Muscle layer of duodenum (tissue), 2 donors: ENCODE data around the gene NUAK2.

Experiments
- H3K27ac ChIP-seq: one replicate; pipeline ENCODE4 v1.7.0; 2013; ENCODE audit warnings: mild to moderate bottlenecking, low read length
- H3K27me3 ChIP-seq: one replicate; pipeline ENCODE4 v1.7.0; 2013; ENCODE audit warnings: low read depth, mild to moderate bottlenecking, control low read depth, low read length
- H3K36me3 ChIP-seq, 2 donors: one replicate each; pipeline ENCODE4 v1.7.0; 2013; ENCODE audit warnings: low read length in 2 of 2, control low read depth in 1 of 2, mild to moderate bottlenecking in 1 of 2; ENCODE audit not compliant: insufficient read depth in 2 of 2, control insufficient read depth in 1 of 2
- H3K4me1 ChIP-seq, 2 donors: one replicate each; pipeline ENCODE4 v1.7.0; 2013; ENCODE audit warnings: low read length in 2 of 2, mild to moderate bottlenecking in 2 of 2, control low read depth in 1 of 2, moderate library complexity in 1 of 2; ENCODE audit not compliant: insufficient read depth in 2 of 2, control insufficient read depth in 1 of 2
- H3K4me3 ChIP-seq, 2 donors: one replicate each; pipeline ENCODE4 v1.7.0; 2013; ENCODE audit warnings: low read length in 2 of 2, low read depth in 1 of 2, mild to moderate bottlenecking in 1 of 2
- H3K9me3 ChIP-seq, 2 donors: one replicate each; pipeline ENCODE4 v1.7.0; 2013; ENCODE audit warnings: low read length in 2 of 2, control low read depth in 1 of 2, mild to moderate bottlenecking in 1 of 2; ENCODE audit not compliant: control insufficient read depth in 1 of 2
- donor health status: healthy.

The NUAK2 gene

DNA sequence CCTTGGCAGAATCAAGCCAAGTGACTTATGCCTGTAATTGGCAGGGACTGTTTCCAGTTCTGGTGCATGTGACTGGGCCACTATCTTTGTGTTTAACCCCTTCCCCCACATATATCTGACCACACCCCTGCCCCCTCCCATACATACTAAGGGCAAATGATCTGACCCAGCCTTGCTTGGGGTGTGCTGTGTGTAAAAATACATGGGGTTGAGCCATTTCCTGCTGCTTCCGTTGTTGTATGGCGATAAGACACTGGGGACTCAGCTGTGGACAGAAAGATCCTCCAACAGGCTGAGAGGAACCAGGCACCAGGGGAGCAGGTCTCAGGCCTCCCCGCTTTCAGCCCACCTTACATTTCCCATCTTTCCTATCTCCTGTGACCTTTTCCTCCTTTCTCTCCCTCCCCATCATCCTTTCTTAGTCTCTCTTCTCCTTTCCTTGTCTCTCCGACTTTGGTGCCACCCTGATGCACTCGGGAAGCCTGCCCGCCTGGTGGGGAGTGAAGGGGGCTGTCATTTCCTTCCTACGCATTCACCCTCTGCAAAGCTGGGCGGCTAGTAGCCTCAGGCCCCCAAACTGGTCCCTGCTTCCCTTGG lies 54.1 kb downstream of the NUAK2 start:
- H3K27ac ChIP-seq, result no peak overlapping the region
- peaks cover 0 to 21% of the 10 kb centered on the region in 2 donors for H3K4me1 ChIP-seq
- peaks cover 0 to 11% of the 10 kb centered on the region in 2 donors for H3K36me3 ChIP-seq
- no peaks in the 10 kb centered on the region for H3K27me3 ChIP-seq
- H3K9me3 ChIP-seq, result no peaks in the 10 kb centered on the region
- no peak overlapping the region for H3K4me3 ChIP-seq

DNA sequence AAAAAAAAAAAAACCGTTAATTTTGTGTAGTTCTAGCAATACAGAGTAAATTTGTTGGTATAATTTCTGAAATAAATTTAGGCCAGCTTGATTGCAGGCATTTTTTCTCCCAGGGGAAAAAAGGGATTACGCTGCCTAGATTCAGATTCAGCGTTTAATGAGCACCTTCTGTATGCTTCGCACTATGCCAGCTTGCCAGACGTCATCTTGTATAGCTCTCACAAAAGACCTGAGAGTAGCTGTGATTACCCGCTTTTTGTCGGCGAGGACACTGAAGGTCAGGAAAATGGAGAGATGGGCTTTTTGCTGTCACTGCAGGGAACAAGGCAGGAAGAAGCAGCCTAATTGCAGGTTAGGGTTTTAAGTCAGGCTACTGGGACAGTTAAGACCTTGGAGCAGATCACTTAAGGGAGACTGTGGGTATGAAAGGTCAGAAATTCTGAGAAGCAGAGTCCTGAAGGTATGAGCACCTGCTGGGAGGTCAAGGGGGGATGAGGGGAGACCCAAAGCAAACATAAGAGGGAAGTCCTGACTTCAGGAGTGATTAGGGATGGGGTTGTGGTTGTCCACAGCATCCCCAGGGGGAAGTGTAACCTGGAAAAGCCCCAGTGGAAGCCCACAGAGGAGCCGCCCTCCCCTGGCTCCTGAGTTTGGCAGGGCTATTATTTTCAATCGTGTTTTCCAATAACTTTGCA lies 54.8 kb downstream of the NUAK2 start:
- H3K4me3 ChIP-seq, result no peak overlapping the region
- no peaks in the 10 kb centered on the region for H3K27me3 ChIP-seq
- H3K4me1 ChIP-seq, result peaks cover 5 to 23% of the 10 kb centered on the region in 2 donors
- peaks cover 0 to 11% of the 10 kb centered on the region in 2 donors for H3K36me3 ChIP-seq
- no peak overlapping the region for H3K27ac ChIP-seq
- no peaks in the 10 kb centered on the region for H3K9me3 ChIP-seq

DNA sequence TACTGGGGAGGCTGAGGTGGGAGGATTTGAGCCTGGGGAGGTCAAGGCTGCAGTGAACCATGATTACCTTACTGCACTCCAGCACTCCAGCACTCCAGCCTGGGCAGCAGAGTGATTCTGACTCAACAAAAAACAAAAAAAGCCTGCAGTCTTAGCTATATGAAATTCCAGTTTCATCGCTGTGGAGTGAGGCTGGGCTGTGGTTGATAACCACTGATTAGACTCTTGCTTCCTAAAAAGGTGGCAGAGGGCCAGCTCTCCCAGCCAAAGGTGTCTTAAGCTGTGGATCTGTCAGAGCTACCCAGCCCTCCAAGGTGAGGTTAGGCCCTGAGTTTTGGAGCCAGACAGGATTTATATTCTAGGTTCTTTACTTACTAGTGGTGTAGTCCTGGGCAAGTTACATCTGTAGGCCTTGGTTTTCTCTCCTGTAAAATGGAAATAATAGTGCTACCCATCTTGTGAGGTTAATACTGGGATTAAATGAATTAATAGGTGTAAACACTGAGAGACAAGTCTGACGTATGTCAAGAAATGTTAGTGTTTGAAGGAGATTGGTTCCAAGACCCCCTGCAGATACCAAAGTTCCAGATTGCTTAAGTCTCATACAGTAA lies 57.9 kb downstream of the NUAK2 start:
- Histone ChIP-seq H3K4me3 (no peak overlapping the region), H3K36me3 (no peaks in the 10 kb centered on the region), H3K27ac (no peak overlapping the region), H3K4me1 (peaks cover 13 to 26% of the 10 kb centered on the region in 2 donors), H3K27me3 (no peaks in the 10 kb centered on the region), H3K9me3 (no peaks in the 10 kb centered on the region)

DNA sequence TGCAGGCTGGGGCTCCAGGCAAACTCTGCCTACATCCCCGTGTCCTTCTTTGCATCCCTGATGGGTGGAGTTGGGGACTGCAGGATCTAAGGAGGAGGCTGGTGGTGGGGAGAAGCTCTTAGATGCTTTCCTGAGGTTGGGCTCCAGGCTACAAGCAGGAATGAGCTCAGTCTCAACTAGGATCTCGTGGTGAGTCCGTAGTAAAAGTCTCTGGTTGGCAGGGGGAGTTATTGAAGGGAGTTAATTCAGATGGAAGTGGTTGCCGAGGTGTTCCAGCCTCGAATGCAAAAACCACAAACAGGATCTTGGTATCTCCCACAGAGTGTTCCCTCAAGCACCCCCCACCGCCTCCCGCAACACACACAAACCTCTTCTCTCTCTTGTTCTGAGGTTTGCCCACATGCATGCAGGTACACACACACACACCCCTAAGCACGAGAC lies 58.8 kb downstream of the NUAK2 start:
- peaks cover 13 to 35% of the 10 kb centered on the region in 2 donors for H3K4me1 ChIP-seq

DNA sequence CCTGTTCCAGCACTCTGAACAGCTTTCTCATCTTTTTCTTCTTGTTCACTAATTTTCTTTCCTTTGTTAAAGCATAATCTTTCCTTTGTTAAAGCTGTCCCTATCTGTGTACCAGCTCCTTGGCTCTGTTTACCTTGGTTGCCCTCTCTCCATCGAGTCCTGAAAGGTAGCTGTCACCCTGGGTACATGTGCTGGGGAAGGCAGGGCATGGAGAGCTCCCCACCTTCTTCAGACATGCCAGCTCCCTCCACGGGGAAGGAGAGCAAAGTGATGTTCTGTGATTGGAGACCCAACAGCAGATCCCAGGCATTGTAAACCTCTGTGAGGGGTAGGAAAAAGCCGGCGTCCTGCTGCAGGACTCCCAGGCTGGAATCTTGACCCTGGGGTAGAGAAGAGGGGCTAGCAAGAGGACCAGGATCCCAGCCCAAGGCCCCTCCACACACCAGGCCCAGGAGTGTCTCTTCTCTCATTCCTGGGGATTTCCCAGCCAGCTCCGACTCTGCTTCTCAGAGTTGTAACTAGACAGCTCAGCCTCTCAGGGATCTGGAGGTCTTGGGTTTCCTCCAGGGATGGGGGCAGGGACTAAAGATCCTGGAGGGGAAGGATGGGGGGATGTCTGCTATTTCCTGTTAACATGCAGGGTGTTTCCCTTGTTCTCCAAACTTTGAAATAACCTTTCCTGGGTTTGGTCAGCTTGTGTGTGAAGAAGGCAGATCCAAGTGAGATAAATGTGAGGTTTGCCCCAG lies 59.4 kb downstream of the NUAK2 start:
- Histone ChIP-seq H3K27ac (no peak overlapping the region), H3K9me3 (no peaks in the 10 kb centered on the region), H3K27me3 (no peaks in the 10 kb centered on the region), H3K4me3 (no peak overlapping the region), H3K4me1 (peaks cover 13 to 38% of the 10 kb centered on the region in 2 donors), H3K36me3 (no peaks in the 10 kb centered on the region)

More for the DNA sequence above, 58.8 kb downstream of the NUAK2 start:
- no peaks in the 10 kb centered on the region for H3K36me3 ChIP-seq
- no peak overlapping the region for H3K4me3 ChIP-seq
- H3K9me3 ChIP-seq, result no peaks in the 10 kb centered on the region
- no peaks in the 10 kb centered on the region for H3K27me3 ChIP-seq
- no peak overlapping the region for H3K27ac ChIP-seq

DNA sequence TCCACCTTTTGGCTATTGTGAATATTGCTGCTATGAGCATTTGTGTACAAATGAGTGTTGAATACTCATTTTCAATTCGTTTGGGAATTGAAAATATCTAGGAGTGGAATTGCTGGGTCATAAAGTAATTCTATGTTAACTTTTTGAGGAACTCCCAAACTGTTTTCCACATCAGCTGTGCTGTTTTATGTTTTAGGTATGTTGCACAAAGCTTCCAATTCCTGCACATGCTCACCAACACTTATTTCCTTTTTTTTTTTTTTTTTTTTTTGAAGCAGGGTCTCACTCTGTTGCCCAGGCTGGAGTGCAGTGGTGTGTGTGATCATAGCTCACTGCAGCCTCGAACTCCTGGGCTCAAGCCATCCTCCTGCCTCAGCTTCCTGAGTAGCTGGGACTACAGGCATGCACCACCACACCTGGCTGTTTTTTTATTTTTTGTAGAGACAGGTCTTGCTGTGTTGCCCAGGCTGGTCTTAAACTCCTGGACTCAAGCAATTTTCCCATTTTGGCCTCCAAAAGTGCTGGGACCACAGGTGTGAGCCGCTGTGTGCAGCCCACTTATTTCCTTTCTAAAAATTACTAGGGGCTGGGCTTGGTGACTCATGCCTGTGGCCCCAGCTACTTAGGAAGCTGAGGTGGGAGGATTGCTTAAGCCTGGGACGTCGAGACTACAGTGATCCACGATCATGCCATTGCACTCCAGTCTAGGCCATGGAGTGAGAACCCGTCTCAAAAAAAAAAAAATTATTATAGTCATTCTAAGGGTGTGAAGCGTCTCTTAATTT lies 60.4 kb downstream of the NUAK2 start:
- Histone ChIP-seq H3K27me3 (no peaks in the 10 kb centered on the region), H3K27ac (no peak overlapping the region), H3K9me3 (no peaks in the 10 kb centered on the region), H3K4me3 (no peak overlapping the region), H3K36me3 (no peaks in the 10 kb centered on the region), H3K4me1 (peaks cover 16 to 43% of the 10 kb centered on the region in 2 donors)

DNA sequence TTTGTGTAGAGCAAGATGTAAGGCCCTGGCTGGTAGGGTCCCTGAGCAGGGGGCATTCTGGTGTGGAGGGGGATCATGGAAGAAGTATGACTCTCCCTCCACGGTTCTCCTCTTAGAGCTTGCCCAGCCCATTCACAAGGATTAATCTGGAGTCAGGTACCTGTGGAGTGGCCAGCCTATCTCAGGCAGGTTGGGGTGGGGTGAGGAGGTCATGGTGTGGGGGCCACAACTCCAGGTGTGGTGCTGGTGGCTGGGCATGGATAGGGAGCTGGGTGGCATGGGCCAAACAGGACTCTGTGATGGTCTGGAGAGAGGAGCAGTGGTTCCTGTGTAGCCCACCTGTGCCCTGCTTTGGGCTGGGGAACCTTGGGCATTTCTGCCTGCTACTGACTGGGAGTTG lies 61.5 kb downstream of the NUAK2 start:
- Histone ChIP-seq H3K4me1 (peaks cover 16 to 50% of the 10 kb centered on the region in 2 donors), H3K27me3 (no peaks in the 10 kb centered on the region), H3K27ac (no peak overlapping the region), H3K9me3 (no peaks in the 10 kb centered on the region), H3K36me3 (no peaks in the 10 kb centered on the region), H3K4me3 (no peak overlapping the region)

DNA sequence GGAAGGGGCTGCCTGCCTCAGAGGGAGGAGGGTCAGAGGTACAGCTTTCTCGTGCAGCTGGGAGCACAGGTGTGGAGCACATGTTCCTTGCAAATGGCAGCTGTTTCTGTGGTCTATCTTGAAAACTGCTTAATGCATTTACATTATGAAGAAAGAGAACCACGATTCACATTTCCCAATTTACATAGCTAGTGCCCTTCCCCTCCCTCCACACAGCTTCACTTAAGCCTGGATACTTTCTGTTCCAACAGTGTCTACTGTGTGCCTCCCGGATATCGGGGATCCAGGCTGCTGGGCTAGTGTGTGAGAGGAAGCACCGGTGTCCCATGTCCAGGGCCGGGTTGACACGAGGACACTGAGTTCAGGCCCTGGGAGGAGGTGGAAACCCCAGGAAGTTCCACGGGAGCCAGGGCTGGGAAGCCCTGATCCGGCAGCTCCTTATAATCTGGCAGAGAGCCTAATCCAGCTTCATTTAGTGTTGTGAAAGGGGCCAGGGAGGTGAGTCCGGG lies 62.2 kb downstream of the NUAK2 start:
- H3K27ac ChIP-seq, result no peak overlapping the region
- H3K4me1 ChIP-seq, result peaks cover 16 to 50% of the 10 kb centered on the region in 2 donors
- H3K27me3 ChIP-seq, result no peaks in the 10 kb centered on the region
- no peaks in the 10 kb centered on the region for H3K9me3 ChIP-seq
- H3K36me3 ChIP-seq, result no peaks in the 10 kb centered on the region
- no peak overlapping the region for H3K4me3 ChIP-seq

DNA sequence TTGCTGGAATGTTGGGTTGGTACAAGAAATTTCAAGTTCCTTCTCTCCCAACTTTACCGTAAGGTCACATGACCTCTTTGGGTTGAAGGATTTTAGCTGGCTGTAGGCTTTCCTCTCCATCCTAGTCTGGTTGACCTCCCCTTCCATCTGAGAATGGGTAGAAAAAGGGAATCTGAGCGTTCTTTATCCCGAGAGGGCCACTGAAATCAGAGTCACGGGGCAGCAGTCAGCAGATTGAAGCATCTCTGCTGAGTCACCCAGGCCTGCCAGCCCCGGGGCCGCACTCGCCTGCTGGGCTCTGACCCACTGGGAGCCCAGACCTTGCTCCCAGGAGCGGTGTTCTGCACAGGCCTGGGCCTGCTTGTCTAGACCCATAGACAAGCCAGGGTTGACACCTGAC lies 62.8 kb downstream of the NUAK2 start:
- Histone ChIP-seq H3K36me3 (no peaks in the 10 kb centered on the region), H3K27ac (no peak overlapping the region), H3K9me3 (no peaks in the 10 kb centered on the region), H3K4me3 (no peak overlapping the region), H3K27me3 (no peaks in the 10 kb centered on the region), H3K4me1 (peaks cover 16 to 50% of the 10 kb centered on the region in 2 donors)

DNA sequence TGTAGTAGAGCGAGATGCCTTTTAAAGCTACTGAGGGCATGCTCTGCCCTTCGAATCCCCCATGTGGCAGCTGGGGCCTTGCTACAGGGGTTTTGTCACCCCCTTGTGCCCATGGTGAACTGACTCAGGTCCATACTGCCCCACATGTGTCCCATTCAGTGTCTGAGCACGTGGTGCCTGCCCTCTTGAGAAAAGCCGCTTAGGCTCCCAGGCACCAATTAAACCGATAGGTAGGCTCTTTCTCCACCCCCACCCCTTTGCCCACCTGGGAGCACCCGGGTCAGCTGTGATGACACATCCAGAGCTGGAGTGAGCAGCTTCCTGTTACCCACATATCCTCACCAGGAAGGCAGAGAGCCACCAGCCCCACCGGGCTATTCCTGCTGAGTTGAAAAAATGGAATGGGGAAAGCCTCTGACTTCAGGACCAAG lies 63.3 kb downstream of the NUAK2 start:
- Histone ChIP-seq H3K4me1 (peaks cover 16 to 50% of the 10 kb centered on the region in 2 donors), H3K27ac (no peak overlapping the region), H3K36me3 (no peaks in the 10 kb centered on the region), H3K9me3 (no peaks in the 10 kb centered on the region), H3K27me3 (no peaks in the 10 kb centered on the region), H3K4me3 (no peak overlapping the region)
